ENCODE results near the gene UBXN10. TPM values are rescaled to one million over a fixed set of nuclear protein-coding genes. Genes with fewer than 3 reads are reported as not detected.
"Not testable (repeated sequence)": the region's sequence is repeated elsewhere in the genome, so short reads cannot be mapped to it uniquely, and the experiment has no call there.

Gene UBXN10
- total RNA-seq, 1 donor = not detected

- no peak for DNase-seq (ENCODE audit: low read depth)
- no peak overlapping the region for H3K4me3 ChIP-seq (ENCODE audit: low read depth, low read length)
- TF ChIP-seq CTCF (IDR thresholded peaks at IDR 0.05; ENCODE audit: insufficient read depth, low read depth, low read length) = no peak
Measured at GRCh38 chr1:20223551-20224419, 37.9 kb downstream of the UBXN10 start.

GRCh38 chr1:20224546-20224945 is 38.6 kb downstream of the UBXN10 start:
- TF ChIP-seq CTCF (IDR thresholded peaks at IDR 0.05; ENCODE audit: insufficient read depth, low read depth, low read length) = no peak
- DNase-seq (ENCODE audit: low read depth) = no peak
- no peak overlapping the region for H3K4me3 ChIP-seq (ENCODE audit: low read depth, low read length)

GRCh38 chr1:20227704-20228103 is 41.8 kb downstream of the UBXN10 start:
- no peak for TF ChIP-seq CTCF (IDR thresholded peaks at IDR 0.05; ENCODE audit: insufficient read depth, low read depth, low read length)
- DNase-seq (ENCODE audit: low read depth) = no peak
- H3K4me3 ChIP-seq (ENCODE audit: low read depth, low read length) = no peak overlapping the region

GRCh38 chr1:20228314-20228825 is 42.5 kb downstream of the UBXN10 start:
- DNase-seq (ENCODE audit: low read depth) = no peak
- no peak for TF ChIP-seq CTCF (IDR thresholded peaks at IDR 0.05; ENCODE audit: insufficient read depth, low read depth, low read length)
- no peak overlapping the region for H3K4me3 ChIP-seq (ENCODE audit: low read depth, low read length)

GRCh38 chr1:20229171-20229570 is 43.3 kb downstream of the UBXN10 start:
- H3K4me3 ChIP-seq (ENCODE audit: low read depth, low read length) = no peak overlapping the region
- TF ChIP-seq CTCF (IDR thresholded peaks at IDR 0.05; ENCODE audit: insufficient read depth, low read depth, low read length) = no peak
- DNase-seq (ENCODE audit: low read depth) = no peak

GRCh38 chr1:20232564-20232963 is 46.7 kb downstream of the UBXN10 start:
- H3K4me3 ChIP-seq (ENCODE audit: low read depth, low read length); DNase-seq (ENCODE audit: low read depth): not testable (repeated sequence)

- TF ChIP-seq CTCF (IDR thresholded peaks at IDR 0.05; ENCODE audit: insufficient read depth, low read depth, low read length) = peak; percentile 40
- peak; percentile 21 for DNase-seq (ENCODE audit: low read depth)
- H3K4me3 ChIP-seq (ENCODE audit: low read depth, low read length) = no peak overlapping the region
Measured at GRCh38 chr1:20233394-20233793, 47.5 kb downstream of the UBXN10 start.

Data from fibroblast of villous mesenchyme (primary cell).